NCI-H345 (cell line): ENCODE results near the gene PTPRH.
"Not testable (repeated sequence)": the region's sequence is repeated elsewhere in the genome, so short reads cannot be mapped to it uniquely, and the experiment has no call there.

Experiments
- DNase-seq: peaks from one replicate; lab custom pipeline; 2025; lab: John Stamatoyannopoulos, UW

Gene PTPRH

DNA sequence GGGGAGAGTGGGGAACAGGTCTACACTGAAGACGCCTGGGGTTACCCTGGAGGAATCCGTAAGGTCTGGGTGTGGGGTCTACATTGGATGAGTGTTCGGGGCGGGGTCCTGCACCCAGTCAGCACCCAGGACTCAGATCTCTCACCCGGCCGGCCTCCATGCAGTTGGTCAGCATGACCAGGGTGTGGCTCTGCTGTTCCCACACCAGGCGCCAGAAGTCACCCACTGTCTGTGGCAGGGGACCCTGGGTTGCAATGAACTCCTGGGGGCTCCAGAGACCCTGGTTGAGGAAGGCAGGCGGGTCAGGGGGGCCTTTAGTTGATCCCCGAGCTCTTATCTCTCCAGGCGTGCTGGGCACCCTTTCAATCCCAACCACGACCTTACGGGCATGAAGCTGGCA lies 23.2 kb downstream of the PTPRH start:
- no peak for DNase-seq

DNA sequence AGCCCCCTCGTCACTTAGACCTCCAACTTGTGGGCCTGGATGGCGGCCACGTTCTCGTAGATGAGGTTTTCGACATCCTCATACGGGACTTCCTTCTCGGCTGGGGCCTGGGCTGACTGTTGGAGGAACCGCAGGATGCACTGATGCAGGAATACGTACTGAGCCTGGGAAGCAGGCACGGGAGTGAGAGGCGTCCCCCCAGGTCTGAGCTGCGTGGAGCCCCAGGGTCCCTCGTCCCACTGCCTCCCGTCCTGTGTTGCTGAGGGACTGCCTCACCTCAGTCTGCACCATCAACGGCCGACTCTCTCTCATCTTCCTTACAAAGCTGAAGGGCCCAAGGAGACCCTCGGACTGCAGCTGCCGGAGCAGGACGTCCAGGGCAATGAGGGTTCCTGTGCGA lies 27.6 kb downstream of the PTPRH start:
- DNase-seq: no peak

DNA sequence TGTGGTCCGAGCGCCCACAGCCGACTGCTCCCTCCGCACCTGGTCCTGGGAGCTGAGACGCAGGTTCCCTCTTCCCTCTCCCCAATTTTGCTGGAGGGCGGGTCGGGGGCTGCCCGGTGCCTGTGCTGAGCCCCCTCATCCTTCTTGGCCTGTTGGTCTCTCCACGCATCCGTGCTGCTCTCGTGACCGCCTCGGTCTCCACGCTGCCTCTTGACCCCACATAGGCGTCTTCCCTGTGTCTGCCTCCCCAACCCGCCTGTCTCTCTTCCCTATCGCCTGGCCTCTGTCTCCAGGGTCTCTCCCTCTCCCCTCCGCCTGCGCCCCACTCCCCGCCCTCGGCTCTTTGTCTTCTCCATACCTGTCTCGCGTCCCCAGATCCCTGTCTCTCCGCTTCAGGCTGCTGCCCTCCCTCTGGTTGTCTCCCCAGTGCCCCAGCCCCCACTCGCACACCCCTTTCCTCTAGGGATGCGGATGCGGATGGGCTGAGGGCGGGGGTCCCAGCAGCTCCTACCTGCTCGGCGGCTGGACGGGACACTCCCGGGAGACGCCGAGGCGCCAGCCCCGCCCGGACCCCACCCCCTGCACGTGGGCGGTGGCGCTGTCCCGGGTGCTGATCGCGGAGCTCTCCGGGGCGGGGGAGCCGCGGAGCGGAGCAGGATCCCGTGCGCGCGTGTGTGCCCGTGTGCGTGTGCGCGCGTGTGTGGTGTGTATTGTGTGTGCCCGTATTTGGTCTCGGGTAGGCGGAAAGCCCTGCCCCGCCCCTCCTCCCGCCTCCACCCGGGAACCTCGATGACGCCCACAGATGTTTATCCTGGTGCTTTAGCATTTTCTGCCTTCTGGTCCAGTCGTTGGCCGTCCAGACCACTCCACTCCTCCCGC lies 29.5 kb downstream of the PTPRH start, which contains the start of gene SYT5:
TSS of gene SYT5 (minus strand) at position 684 of the 879 bp plus-strand sequence. CDS start 1,248 bp downstream, outside the sequence.
- DNase-seq: peak; percentile 23

DNA sequence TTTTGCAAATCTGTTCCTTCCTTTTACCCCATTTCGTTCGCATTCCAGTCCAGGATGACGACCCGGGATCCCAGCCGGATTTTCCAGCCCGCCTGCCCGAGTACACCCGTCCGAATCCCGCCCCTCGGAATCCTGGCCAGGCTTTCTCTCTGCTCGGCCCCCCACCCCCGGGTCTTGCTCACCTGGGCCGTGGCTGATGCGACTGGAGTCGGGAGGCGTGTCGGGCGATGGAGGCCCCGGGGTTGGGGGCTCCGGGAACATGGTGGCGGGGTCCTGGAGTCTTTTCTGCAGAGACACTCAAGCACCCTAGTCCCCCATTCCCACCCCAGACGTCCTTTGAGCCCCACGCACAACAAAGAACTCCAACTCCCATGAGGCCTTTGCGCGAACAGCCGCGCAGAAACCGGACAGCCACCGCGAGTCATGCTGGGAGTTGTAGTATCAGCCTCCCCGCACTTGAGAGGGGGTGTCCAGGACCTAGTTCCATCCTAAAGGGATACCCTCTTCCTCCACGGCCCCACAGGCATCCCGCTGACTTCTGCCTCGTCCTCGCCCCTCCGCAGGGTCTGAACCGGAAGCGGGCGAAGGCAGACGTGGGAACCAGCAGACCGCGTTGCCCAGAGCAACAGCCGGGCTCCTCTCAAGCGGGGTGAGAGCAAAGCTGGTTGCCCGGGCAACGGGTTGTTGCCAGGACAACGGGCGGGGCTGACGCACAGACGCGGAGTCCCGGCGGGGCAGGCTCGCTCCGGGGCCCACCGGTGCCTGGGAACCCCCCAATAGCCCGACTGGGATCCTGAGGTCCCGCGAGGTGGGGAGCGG lies 30.3 kb downstream of the PTPRH start:
- peak; percentile 92 for DNase-seq

- DNase-seq: no peak
Observed at GRCh38 chr19:55176076-55176475, 33.2 kb downstream of the PTPRH start.

- DNase-seq: no peak
Observed at GRCh38 chr19:55175117-55175867, 34.0 kb downstream of the PTPRH start.

DNA sequence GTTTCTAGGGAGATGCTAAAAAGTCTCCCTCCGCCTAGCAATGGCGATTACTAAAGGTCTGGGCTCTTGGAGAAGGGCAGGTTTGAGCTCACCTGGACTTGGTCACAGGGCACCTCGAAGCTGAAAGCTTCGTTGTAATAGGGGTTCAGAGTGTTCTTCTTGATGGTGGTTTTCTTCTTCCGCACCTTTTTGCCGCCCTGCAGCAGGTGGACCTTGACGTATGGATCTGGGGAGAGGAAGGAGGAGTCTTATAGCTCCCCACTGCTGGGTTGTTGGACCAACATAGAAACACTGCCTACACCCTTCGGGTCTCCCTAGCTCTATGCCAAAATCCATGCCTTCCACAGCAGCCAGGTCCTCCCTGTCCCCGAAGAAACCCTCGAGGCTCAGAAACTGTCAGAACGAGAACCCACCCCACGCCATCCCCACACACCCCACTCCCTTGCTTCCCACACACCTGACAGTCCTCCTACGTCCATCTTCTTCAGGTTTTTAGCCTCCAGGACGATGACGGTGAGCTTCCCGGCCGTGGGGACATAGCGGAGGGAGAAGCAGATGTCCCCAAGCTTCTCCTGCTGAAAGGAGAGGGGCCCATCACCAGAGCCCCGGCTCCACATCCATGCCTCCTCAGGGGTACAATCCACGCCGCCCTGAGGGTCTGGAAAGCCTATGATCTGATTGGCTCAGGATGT lies 34.7 kb downstream of the PTPRH start:
- DNase-seq: no peak

DNA sequence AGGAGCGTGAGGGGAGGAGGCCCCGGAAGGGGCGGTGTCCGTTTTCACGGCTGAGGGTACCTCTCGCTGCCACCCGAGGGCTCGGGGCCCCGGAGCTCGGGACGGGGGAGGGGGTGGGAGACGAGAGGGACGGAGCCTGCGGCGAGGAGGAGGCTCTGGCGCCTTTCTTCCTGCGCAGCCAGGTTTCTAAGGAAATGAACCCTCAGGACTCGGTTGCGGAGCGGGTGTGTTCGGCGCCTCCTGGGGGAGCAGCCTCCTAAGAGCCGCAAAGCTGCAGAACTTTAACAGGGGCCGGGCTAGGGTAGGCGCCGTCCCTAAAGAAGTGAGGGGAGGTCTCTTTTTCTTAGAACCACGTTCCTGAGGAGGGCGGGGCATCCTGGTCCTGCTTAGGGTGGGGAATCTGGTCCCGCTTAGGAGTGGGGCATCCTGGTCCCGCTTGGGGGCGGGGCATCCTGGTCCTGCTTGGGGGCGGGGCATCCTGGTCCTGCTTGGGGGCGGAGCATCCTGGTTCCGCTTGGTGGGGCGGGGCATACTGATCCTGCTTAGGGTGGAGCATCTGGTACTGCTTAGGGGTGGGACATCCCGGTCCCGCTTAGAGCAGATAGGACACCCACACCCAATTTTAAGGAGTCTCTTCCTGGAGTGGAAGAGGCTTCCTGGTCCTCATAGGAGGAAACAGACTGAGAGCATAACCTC lies 35.4 kb downstream of the PTPRH start:
- no peak for DNase-seq

DNA sequence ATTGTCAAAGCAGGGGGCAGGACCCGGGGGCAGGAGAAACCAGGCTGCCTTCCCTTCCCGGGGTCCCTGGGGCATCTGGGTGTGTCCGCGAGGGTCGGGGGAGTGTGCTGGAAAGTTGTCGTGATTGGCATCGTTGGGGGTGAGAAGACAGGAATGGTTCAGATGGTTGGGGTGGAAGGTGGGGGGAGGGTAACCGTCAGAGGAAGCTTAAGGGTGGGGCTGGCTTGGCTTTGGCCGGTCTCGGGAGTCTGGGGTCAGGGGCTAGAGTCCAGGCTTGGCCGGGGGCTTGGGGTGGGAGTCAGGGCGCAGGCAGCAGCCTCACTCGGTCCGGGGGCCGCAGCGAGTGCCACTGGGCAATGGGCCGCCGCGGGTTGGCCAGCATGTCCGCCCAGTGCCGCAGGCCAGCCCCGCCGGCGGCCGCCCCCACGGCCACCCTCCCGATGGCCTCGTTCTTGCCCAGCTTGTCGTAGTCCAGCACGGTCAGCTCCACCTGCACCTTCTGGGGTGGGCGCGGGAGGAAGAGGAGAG lies 36.1 kb downstream of the PTPRH start:
- DNase-seq: no peak

- DNase-seq: no peak
Observed at GRCh38 chr19:55172741-55173140, 36.6 kb downstream of the PTPRH start.

GRCh38 chr19:55172318-55172717 lies 37.0 kb downstream of the PTPRH start:
- not testable (repeated sequence) for DNase-seq

DNA sequence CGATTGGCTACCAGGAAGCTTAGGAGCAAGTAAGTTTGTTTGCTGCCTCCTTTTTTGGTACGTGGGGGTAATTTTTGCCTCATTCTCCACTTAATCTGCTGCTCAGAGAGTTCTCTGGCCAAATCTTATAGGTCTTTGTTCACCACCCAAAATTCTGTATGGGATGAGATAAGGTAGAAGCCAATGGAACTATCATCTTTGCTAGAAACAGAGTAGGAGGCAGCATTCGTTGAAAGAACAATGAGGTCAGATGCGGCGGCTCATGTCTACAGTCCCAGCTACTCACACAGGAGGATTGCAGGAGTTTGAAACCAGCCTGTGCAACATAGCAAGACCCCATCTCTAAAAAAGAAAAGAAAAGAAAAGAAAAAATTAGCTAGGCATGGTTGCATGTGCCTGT lies 37.9 kb downstream of the PTPRH start:
- no peak for DNase-seq

DNA sequence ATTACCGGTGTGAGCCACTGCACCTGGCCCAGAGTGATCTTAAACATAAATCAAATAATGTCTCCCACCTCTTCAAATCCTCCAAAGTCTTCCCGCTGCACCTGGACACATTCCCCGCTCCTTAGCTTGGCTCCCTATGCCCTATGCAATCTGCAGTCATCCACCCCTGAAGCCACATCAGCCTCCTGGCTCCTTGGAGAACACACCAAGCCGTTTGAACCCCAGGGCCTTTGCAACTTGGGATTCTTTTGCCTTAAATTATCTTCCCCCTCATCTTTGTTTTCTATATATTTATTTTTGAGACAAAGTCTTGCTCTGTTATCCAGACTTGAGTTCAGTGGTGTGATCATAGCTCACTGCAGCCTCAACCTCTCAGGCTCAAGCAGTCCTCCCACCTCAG lies 40.2 kb downstream of the PTPRH start:
- no peak for DNase-seq

- DNase-seq: peak; percentile 95
Observed at GRCh38 chr19:55166530-55167268, 42.6 kb downstream of the PTPRH start, which contains the start of gene DNAAF3. DNAAF3 (minus strand) TSS chr19:55166613; CDS start chr19:55166413, 200 bp downstream.

- DNase-seq: peak; percentile 75
Observed at GRCh38 chr19:55165952-55166529, 43.3 kb downstream of the PTPRH start.

- no peak for DNase-seq
Observed at GRCh38 chr19:55161571-55162322, 47.6 kb downstream of the PTPRH start.

- no peak for DNase-seq
Observed at GRCh38 chr19:55160986-55161365, 48.3 kb downstream of the PTPRH start.

GRCh38 chr19:55160128-55160985 lies 48.9 kb downstream of the PTPRH start:
- peak; percentile 89 for DNase-seq
